ENCODE results near the gene EN1.

- TF ChIP-seq CTCF (conservative IDR thresholded peaks at IDR 0.05 in 1 of 2, IDR thresholded peaks at IDR 0.05 in 1 of 2; ENCODE audit: low read depth in 1 of 2, low read length in 2 of 2) (peak; percentile 70 to 77), EZH2 (IDR thresholded peaks at IDR 0.05; ENCODE audit: low read length, missing control alignments) (no peak)
These were observed 34.2 kb upstream of the EN1 start for GRCh38 chr2:118881490-118882129.

Measured in fibroblast of lung (primary cell).